Measurements from ENCODE around the gene IQCK.
"Not testable (repeated sequence)": the region's sequence is repeated elsewhere in the genome, so short reads cannot be mapped to it uniquely, and the experiment has no call there.

The IQCK gene, protein sequence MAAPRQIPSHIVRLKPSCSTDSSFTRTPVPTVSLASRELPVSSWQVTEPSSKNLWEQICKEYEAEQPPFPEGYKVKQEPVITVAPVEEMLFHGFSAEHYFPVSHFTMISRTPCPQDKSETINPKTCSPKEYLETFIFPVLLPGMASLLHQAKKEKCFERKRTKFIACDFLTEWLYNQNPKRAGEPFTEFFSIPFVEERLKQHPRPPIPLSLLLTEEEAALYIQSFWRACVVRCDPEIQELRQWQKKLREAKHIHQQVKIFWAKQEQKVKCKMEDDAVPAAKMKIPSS

GRCh38 chr16:19717741-19718623 lies at the start of gene IQCK, which contains the start of gene KNOP1:
TSS of gene IQCK (plus strand) at chr16:19718271. CDS start at chr16:19718307, 36 bp downstream.
TSS of gene KNOP1 (minus strand) at chr16:19718227. CDS start at chr16:19715035, 3,192 bp downstream.
- no peaks in the 10 kb centered on the region for H3K27me3 Mint-ChIP-seq
- peaks cover 33% of the 10 kb centered on the region for H3K4me1 Mint-ChIP-seq
- ATAC-seq (peak; percentile 95), DNase-seq (peak; percentile 87 to 92)
- peak within 1 kb of the TSS; percentile 92 to 97 for H3K27ac Mint-ChIP-seq
- peak within 1 kb of the TSS; percentile 82 to 90 for H3K4me3 Mint-ChIP-seq
- H3K9me3 Mint-ChIP-seq: no peaks in the 10 kb centered on the region

GRCh38 chr16:19672378-19672777 lies 45.7 kb upstream of the IQCK start:
- Mint-ChIP-seq H3K27ac (no peak overlapping the region), H3K4me3 (no peak overlapping the region), H3K4me1 (no peaks in the 10 kb centered on the region), H3K9me3 (no peaks in the 10 kb centered on the region), H3K27me3 (no peaks in the 10 kb centered on the region)
- no peak for ATAC-seq
- no peak for DNase-seq

- no peak overlapping the region for H3K4me3 Mint-ChIP-seq
- H3K27ac Mint-ChIP-seq: no peak overlapping the region
- DNase-seq: no peak
- no peaks in the 10 kb centered on the region for H3K9me3 Mint-ChIP-seq
- no peak for ATAC-seq
- H3K4me1 Mint-ChIP-seq: no peaks in the 10 kb centered on the region
- H3K27me3 Mint-ChIP-seq: no peaks in the 10 kb centered on the region
Measured at GRCh38 chr16:19674485-19674884, 43.6 kb upstream of the IQCK start.

- Mint-ChIP-seq H3K9me3 (no peaks in the 10 kb centered on the region), H3K4me1 (no peaks in the 10 kb centered on the region), H3K27me3 (no peaks in the 10 kb centered on the region), H3K27ac (peak overlapping the region; percentile 21 to 28), H3K4me3 (no peak overlapping the region)
- DNase-seq: no peak
- ATAC-seq: no peak
Measured at GRCh38 chr16:19677402-19677801, 40.7 kb upstream of the IQCK start.

GRCh38 chr16:19678804-19679203 lies 39.3 kb upstream of the IQCK start:
- H3K4me1 Mint-ChIP-seq: no peaks in the 10 kb centered on the region
- no peaks in the 10 kb centered on the region for H3K9me3 Mint-ChIP-seq
- no peak overlapping the region for H3K4me3 Mint-ChIP-seq
- H3K27me3 Mint-ChIP-seq: no peaks in the 10 kb centered on the region
- DNase-seq (no peak), ATAC-seq (no peak)
- no peak overlapping the region for H3K27ac Mint-ChIP-seq

- not testable (repeated sequence) for H3K9me3 Mint-ChIP-seq, H3K4me3 Mint-ChIP-seq, H3K27me3 Mint-ChIP-seq, DNase-seq, H3K27ac Mint-ChIP-seq, H3K4me1 Mint-ChIP-seq, ATAC-seq
Measured at GRCh38 chr16:19679281-19679680, 38.8 kb upstream of the IQCK start.

GRCh38 chr16:19680881-19681340 lies 37.2 kb upstream of the IQCK start:
- DNase-seq (no peak), ATAC-seq (no peak)
- H3K9me3 Mint-ChIP-seq: no peaks in the 10 kb centered on the region
- H3K27ac Mint-ChIP-seq: no peak overlapping the region
- H3K27me3 Mint-ChIP-seq: no peaks in the 10 kb centered on the region
- H3K4me1 Mint-ChIP-seq: no peaks in the 10 kb centered on the region
- H3K4me3 Mint-ChIP-seq: no peak overlapping the region

- DNase-seq: no peak
- Mint-ChIP-seq H3K4me3 (no peak overlapping the region), H3K27ac (no peak overlapping the region), H3K27me3 (no peaks in the 10 kb centered on the region), H3K4me1 (no peaks in the 10 kb centered on the region), H3K9me3 (no peaks in the 10 kb centered on the region)
- ATAC-seq: no peak
Measured at GRCh38 chr16:19681637-19682036, 36.4 kb upstream of the IQCK start.

GRCh38 chr16:19683453-19684236 lies 34.4 kb upstream of the IQCK start:
- Mint-ChIP-seq H3K27ac (no peak overlapping the region), H3K4me3 (no peak overlapping the region), H3K4me1 (peaks cover under 1% of the 10 kb centered on the region), H3K9me3 (no peaks in the 10 kb centered on the region), H3K27me3 (no peaks in the 10 kb centered on the region)
- ATAC-seq: no peak
- no peak for DNase-seq

DNA sequence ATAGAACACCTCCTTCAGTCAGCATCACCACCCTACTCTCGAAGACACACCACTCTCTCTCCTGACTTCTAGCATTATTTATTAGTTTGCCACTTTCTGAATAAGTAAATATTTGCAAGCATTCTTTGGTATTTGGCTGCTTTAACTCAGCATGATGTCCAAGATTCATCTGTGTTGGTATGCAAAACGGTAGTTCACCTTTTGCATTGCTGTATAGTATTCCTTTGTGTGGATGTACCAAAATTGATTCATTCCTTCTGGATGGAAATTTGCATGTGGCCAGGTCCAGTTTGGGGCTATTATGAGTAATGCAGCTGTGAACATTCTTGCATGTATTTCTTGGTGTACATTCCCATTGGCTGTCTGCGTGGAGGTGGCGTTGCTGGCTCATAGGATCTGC lies 32.9 kb upstream of the IQCK start:
- no peak for DNase-seq
- Mint-ChIP-seq H3K9me3 (no peaks in the 10 kb centered on the region), H3K4me3 (no peak overlapping the region), H3K27ac (no peak overlapping the region), H3K4me1 (peaks cover 16% of the 10 kb centered on the region), H3K27me3 (no peaks in the 10 kb centered on the region)
- ATAC-seq: no peak

DNA sequence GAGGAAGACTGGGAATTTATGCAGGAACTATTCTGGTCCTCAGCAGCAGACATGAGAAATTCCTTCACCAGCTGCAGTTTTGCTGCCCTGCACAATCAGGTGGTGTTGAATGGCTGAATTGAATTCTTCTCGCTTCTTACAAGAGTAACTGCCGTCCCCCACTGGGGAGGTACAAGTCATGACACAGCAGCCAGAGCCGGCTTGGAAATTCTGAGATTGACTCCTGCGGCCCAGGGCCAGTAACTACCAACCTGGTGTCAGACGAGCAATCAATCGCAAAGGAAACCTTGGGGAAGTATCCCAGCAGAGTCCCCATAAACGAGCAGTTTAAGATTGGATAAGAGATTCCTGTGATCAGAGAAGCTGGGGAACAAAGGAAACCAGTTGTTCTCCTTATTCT lies 30.8 kb upstream of the IQCK start:
- ATAC-seq: no peak
- Mint-ChIP-seq H3K27me3 (no peaks in the 10 kb centered on the region), H3K4me1 (peaks cover 26% of the 10 kb centered on the region), H3K27ac (no peak overlapping the region), H3K9me3 (no peaks in the 10 kb centered on the region), H3K4me3 (no peak overlapping the region)
- no peak for DNase-seq

DNA sequence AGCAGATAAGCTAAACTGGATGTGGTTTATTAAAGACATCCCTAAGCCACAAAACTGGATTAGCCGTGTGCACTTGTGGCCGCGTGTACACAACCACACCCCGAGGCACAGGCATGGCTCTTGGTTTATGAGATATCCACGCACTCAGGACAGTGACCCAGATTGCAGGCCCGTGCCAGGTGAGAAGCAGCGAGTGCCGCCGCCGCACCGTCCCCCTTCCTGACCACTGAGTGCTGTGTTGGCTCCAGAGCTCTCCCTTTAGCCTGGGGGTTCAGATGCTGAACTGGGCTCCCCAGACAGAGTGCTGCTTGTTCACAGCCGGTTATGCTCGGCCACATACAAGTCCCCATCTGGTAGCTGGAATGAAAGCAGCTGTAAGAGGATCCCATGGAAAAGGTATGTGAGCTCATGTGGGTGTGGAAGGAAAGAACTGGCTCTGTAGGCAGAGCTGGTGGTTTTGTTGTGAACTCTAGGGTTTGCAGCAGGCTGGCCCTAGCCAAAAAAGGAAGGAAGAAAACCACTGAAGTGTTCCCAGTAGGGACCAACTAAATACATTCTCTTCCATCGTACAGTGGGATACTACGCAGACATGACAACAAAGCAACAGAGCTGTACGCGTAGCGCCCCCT lies 29.6 kb upstream of the IQCK start:
- H3K4me3 Mint-ChIP-seq: no peak overlapping the region
- H3K9me3 Mint-ChIP-seq: no peaks in the 10 kb centered on the region
- DNase-seq: no peak
- no peak for ATAC-seq
- H3K27ac Mint-ChIP-seq: no peak overlapping the region
- peaks cover 26% of the 10 kb centered on the region for H3K4me1 Mint-ChIP-seq
- H3K27me3 Mint-ChIP-seq: no peaks in the 10 kb centered on the region

GRCh38 chr16:19689342-19689741 lies 28.7 kb upstream of the IQCK start:
- H3K27me3 Mint-ChIP-seq: no peaks in the 10 kb centered on the region
- H3K4me3 Mint-ChIP-seq: no peak overlapping the region
- DNase-seq (no peak), ATAC-seq (peak; percentile 74)
- H3K9me3 Mint-ChIP-seq: no peaks in the 10 kb centered on the region
- peaks cover 26% of the 10 kb centered on the region for H3K4me1 Mint-ChIP-seq
- peak overlapping the region in 1 of 2 donors; percentile 6 for H3K27ac Mint-ChIP-seq

GRCh38 chr16:19690196-19690595 lies 27.9 kb upstream of the IQCK start:
- H3K27me3 Mint-ChIP-seq: no peaks in the 10 kb centered on the region
- H3K4me3 Mint-ChIP-seq: no peak overlapping the region
- H3K27ac Mint-ChIP-seq: no peak overlapping the region
- DNase-seq (no peak), ATAC-seq (no peak)
- peaks cover 28% of the 10 kb centered on the region for H3K4me1 Mint-ChIP-seq
- no peaks in the 10 kb centered on the region for H3K9me3 Mint-ChIP-seq

DNA sequence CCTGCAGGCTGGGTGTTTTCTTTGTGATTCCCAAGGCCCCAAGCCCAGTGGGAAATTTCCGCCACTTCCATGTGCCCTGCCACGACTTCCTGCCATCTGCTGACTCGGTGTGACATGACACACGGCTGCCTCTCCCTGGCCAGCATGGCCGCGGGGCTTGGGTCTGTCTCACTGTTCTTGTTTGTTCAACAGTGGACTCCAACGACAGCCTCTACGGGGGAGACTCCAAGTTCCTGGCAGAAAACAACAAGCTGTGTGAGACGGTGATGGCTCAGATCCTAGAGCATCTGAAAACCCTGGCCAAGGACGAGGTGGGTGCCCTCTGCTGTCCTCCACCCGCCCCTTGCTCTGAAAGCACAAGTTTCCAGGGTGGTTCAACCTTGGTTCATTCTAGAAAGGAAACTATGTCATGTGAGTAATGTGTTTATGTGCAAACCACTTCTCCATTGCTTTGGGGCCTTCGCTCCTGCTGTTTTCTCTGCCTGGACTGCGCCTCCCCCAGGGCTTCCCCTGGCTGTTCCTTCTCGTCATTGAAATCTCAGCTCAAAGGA lies 26.8 kb upstream of the IQCK start:
- Mint-ChIP-seq H3K27ac (no peak overlapping the region), H3K4me3 (no peak overlapping the region), H3K9me3 (no peaks in the 10 kb centered on the region), H3K4me1 (peaks cover 37% of the 10 kb centered on the region), H3K27me3 (no peaks in the 10 kb centered on the region)
- no peak for ATAC-seq
- DNase-seq: no peak

Measured in stimulated activated naive CD8-positive, alpha-beta T cell treated with anti-CD3 and anti-CD28 coated beads, Interleukin-15, amount 100 ng/mL, for 72 hours (primary cell).